Lower lobe of right lung (tissue), 2 donors: Measurements from ENCODE around the gene TOR4A. TPM values are rescaled to one million over a fixed set of nuclear protein-coding genes. Genes with fewer than 3 reads are reported as not detected.
A peak's percentile ranks its signal among the peaks of the same experiment; 100 is the strongest.

Experiments used
- ATAC-seq, 2 donors: fragments of 200-7000 bp; cut with Tn5 transposase; one replicate each; pipeline ENCODE4 v1.9.1; 2020 to 2022; ENCODE audit warnings: mild to moderate bottlenecking in 2 of 2, moderate library complexity in 2 of 2
- DNase-seq: peaks from one replicate; pipeline ENCODE4 v3.0.0-alpha.2; 2020
- H3K27ac ChIP-seq: fragments of 200-600 bp; one replicate; pipeline ENCODE4 v1.8.0; 2022
- H3K27me3 ChIP-seq: fragments of 200-600 bp; one replicate; pipeline ENCODE4 v1.8.0; 2022; ENCODE audit warnings: low read depth
- H3K36me3 ChIP-seq: fragments of 200-600 bp; one replicate; pipeline ENCODE4 v1.8.0; 2022; ENCODE audit warnings: mild to moderate bottlenecking
- H3K4me1 ChIP-seq: fragments of 200-600 bp; one replicate; pipeline ENCODE4 v1.8.0; 2022
- H3K4me3 ChIP-seq: fragments of 200-600 bp; one replicate; pipeline ENCODE4 v1.8.0; 2022; ENCODE audit warnings: mild to moderate bottlenecking
- H3K9me3 ChIP-seq: fragments of 200-600 bp; one replicate; pipeline ENCODE4 v1.8.0; 2022
- CTCF ChIP-seq: fragments of 200-600 bp; IDR thresholded peaks from one replicate; pipeline ENCODE4 v1.8.0; 2022; ENCODE audit warnings: antibody characterized with exemption, mild to moderate bottlenecking
- intact Hi-C: fragments of 100-400 bp; cut with DNase I; formaldehyde crosslinking; loops from one replicate; pipeline ENCODE4 v1.11.0; 2022
- total RNA-seq: library from RNA; stranded (reverse); fragmentation: NEBNext Ultra II Directional; extraction: Animal tissue kit (Norgen Biotek cat#: 25700); gene quantifications from one replicate; pipeline ENCODE4 v1.2.1, GENCODE V29; 2021
- donor health status: DM: no; HTN: yes; CAD: no; lungs with severe emphysema.

TOR4A gene
- total RNA-seq, 1 donor from 2014 or later, result 27.2 TPM

- intact Hi-C loops, result no loop called here
- Histone ChIP-seq H3K27ac (peak overlapping the region; percentile 95), H3K36me3 (peaks cover 37% of the 10 kb centered on the region), H3K4me1 (peaks cover 24% of the 10 kb centered on the region), H3K27me3 (no peaks in the 10 kb centered on the region), H3K4me3 (peak overlapping the region; percentile 74), H3K9me3 (no peaks in the 10 kb centered on the region)
- peak; percentile 48 for DNase-seq
- no peak for ATAC-seq
- TF ChIP-seq CTCF, result no peak
These were observed 1.5 kb downstream of the TOR4A start for GRCh38 chr9:137278721-137279711.

GRCh38 chr9:137279741-137280473 is 2.4 kb downstream of the TOR4A start:
- Histone ChIP-seq H3K4me3 (no peak overlapping the region), H3K27me3 (no peaks in the 10 kb centered on the region), H3K9me3 (no peaks in the 10 kb centered on the region), H3K36me3 (peaks cover 37% of the 10 kb centered on the region), H3K27ac (no peak overlapping the region), H3K4me1 (peaks cover 24% of the 10 kb centered on the region)
- DNase-seq (peak; percentile 45), ATAC-seq (no peak)
- TF ChIP-seq CTCF, result no peak
- intact Hi-C loops, result no loop called here

GRCh38 chr9:137280474-137281344 is 3.2 kb downstream of the TOR4A start:
- no peak overlapping the region for H3K27ac ChIP-seq
- peak; percentile 22 for TF ChIP-seq CTCF
- H3K27me3 ChIP-seq, result no peaks in the 10 kb centered on the region
- peaks cover 17% of the 10 kb centered on the region for H3K4me1 ChIP-seq
- H3K9me3 ChIP-seq, result no peaks in the 10 kb centered on the region
- intact Hi-C loops, result no loop called here
- H3K4me3 ChIP-seq, result no peak overlapping the region
- peak; percentile 44 for DNase-seq
- peaks cover 37% of the 10 kb centered on the region for H3K36me3 ChIP-seq
- ATAC-seq, result no peak

GRCh38 chr9:137281345-137282116 is 4.0 kb downstream of the TOR4A start:
- no peak overlapping the region for H3K27ac ChIP-seq
- H3K4me1 ChIP-seq, result peaks cover 9% of the 10 kb centered on the region
- no peak for TF ChIP-seq CTCF
- H3K36me3 ChIP-seq, result peaks cover 37% of the 10 kb centered on the region
- H3K9me3 ChIP-seq, result no peaks in the 10 kb centered on the region
- no peaks in the 10 kb centered on the region for H3K27me3 ChIP-seq
- no peak for DNase-seq
- no peak overlapping the region for H3K4me3 ChIP-seq
- intact Hi-C loops, result no loop called here
- ATAC-seq, result no peak
